K562 (cell line): ENCODE results near the gene SHC1. TPM values are rescaled to one million over a fixed set of nuclear protein-coding genes. Genes with fewer than 3 reads are reported as not detected.

Experiments
- BRD9 ChIP-seq: fragments of 450-650 bp; IDR thresholded peaks from 2 replicates; pipeline ENCODE4 v1.6.1; 2018; ENCODE audit warnings: low read depth; ENCODE audit not compliant: partially characterized antibody
- CHD2 ChIP-seq: IDR thresholded peaks from 2 replicates; pipeline ENCODE4 v1.6.1; 2011; ENCODE audit warnings: low read depth, low read length
- EGR1 ChIP-seq: fragments of 450-650 bp; conservative IDR thresholded peaks from 2 replicates; pipeline ENCODE4 v1.6.1; 2017; ENCODE audit warnings: mild to moderate bottlenecking
- ELF2 ChIP-seq: fragments of 250-450 bp; sonication (Bioruptor Pico); IDR thresholded peaks from 2 replicates; pipeline ENCODE4 v1.5.0; 2021; ENCODE audit warnings: mild to moderate bottlenecking
- HNRNPL ChIP-seq: fragments of 200-400 bp; formaldehyde crosslinking; IDR thresholded peaks from 2 replicates; pipeline ENCODE4 v1.6.1; 2017; ENCODE audit warnings: low read depth, mild to moderate bottlenecking, low read length
- KDM1A ChIP-seq, 2 experiments: fragments of 450-650 bp; IDR thresholded peaks; 2 replicates each; pipeline ENCODE4 v1.6.1; 2016; ENCODE audit warnings: mild to moderate bottlenecking in 2 of 2
- PRMT5 ChIP-seq: sonication (generic); formaldehyde crosslinking; IDR thresholded peaks from 2 replicates; pipeline ENCODE4 v1.5.0; 2020; ENCODE audit warnings: missing genetic modification reagents
- SAP30 ChIP-seq: fragments of 200-600 bp; sonication (generic); IDR thresholded peaks from 2 replicates; pipeline ENCODE4 v1.6.1; 2012; ENCODE audit warnings: borderline replicate concordance, low read depth, mild to moderate bottlenecking, moderate library complexity, low read length, control low read depth, inconsistent platforms; ENCODE audit not compliant: insufficient read depth, poor library complexity, severe bottlenecking
- TAF9B ChIP-seq: fragments of 450-650 bp; IDR thresholded peaks from 2 replicates; pipeline ENCODE4 v1.6.1; 2018; ENCODE audit warnings: mild to moderate bottlenecking; ENCODE audit not compliant: partially characterized antibody
- ZBTB5 ChIP-seq: fragments of 450-650 bp; IDR thresholded peaks from 2 replicates; pipeline ENCODE4 v1.6.1; 2017; ENCODE audit warnings: antibody characterized with exemption
- ZNF175 ChIP-seq: fragments of 200-800 bp; sonication (Bioruptor generic); IDR thresholded peaks from 2 replicates; pipeline ENCODE4 v1.6.1; 2016; ENCODE audit warnings: low read depth, mild to moderate bottlenecking, missing genetic modification characterization, missing compliant biosample characterization
- ZNF280A ChIP-seq: fragments of 450-650 bp; IDR thresholded peaks from 2 replicates; pipeline ENCODE4 v1.6.1; 2018; ENCODE audit warnings: mild to moderate bottlenecking, low read depth; ENCODE audit not compliant: partially characterized antibody
- ZSCAN29 ChIP-seq: fragments of 450-650 bp; IDR thresholded peaks from 2 replicates; pipeline ENCODE4 v1.6.1; 2017
- polyA plus RNA-seq, 8 experiments: library from polyadenylated mRNA; depleted of rRNA in 4 of 8; stranded (reverse) in 5 of 8; unstranded in 3 of 8; fragments of >200 nt; fragmentation: Nextera tagmentation in 2 of 8; fragmentation: Illumina TruSeq in 1 of 8; extraction: Ambion mirVana in 2 of 8; extraction: Trizol in 1 of 8; gene quantifications; 2 replicates each; pipeline versions ENCODE4 v1.2.1 to v1.2.3, GENCODE V29; 2011 to 2014; ENCODE audit warnings: inconsistent platforms in 1 of 8, missing spikeins in 1 of 8
- total RNA-seq, 7 experiments: library from RNA; depleted of rRNA in 6 of 7; stranded (reverse); fragments of >200 nt in 6 of 7; fragmentation: Illumina TruSeq in 2 of 7; extraction: Trizol in 2 of 7; gene quantifications; 2 replicates each; pipeline versions ENCODE4 v1.2.1 to v1.2.3, GENCODE V29; 2011 to 2021; ENCODE audit warnings: low replicate concordance in 1 of 7
- TF ChIP-seq, protein P1 (sequence below): fragments of 150-350 bp; IDR thresholded peaks from 2 replicates; pipeline ENCODE4 v1.6.1; 2014; ENCODE audit warnings: low read depth, mild to moderate bottlenecking, low read length, borderline replicate concordance
- TF ChIP-seq, protein P2 (sequence below): fragments of 250-450 bp; sonication (Bioruptor Pico); IDR thresholded peaks from 2 replicates; pipeline ENCODE4 v1.4.0; 2020; ENCODE audit warnings: mild to moderate bottlenecking, moderate library complexity
- TF ChIP-seq, protein P3 (sequence below): sonication (generic); formaldehyde crosslinking; IDR thresholded peaks from 2 replicates; pipeline ENCODE4 v1.8.0; 2022; ENCODE audit warnings: mild to moderate bottlenecking, missing genetic modification reagents

Gene SHC1
- total and polyA plus RNA-seq, 9 of the 15 experiments (the other 6 are each of a cell fraction or from before 2014, with no cell fraction given) = 4.1 to 113 (median 51.9) TPM

DNA sequence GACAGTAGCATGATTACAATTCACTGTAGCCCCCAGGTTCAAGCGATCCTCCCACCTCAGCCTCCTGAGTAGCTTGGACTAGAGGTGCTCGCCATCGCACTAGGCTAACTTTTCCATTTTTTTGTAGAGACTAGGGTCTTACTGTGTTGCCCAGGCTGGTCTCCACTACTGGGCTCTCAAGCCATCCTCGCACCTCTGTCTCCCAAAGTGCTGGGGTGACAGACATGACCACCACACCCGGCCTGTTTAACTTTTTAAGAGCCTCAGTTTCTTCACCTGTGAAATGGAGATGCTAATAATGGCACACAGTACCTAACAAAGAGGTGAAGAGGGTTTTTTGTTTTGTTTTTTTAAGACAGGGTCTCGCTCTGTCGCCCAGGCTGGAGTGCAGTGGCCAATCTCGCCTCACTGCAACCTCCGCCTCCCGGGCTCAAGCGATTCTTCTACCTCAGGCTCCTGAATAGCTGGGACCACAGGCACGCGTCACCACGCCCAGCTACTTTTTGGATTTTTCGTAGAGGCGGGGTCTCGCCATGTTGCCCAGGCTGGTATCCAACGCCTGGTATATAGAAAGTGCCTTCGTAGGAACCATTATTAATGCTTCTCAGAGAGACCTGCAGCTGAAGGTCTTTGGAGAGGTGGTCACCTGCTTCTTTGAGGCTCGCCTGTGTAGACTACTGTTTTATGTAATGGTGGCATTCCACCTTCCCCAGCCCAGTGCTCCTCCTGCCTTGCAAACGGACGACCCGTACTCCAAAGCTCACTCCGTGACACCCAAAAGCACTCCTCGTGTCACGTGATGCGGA lies 34.6 kb downstream of the SHC1 start (continued):
- TF ChIP-seq HNRNPL = no peak
- TF ChIP-seq, protein P1, sequence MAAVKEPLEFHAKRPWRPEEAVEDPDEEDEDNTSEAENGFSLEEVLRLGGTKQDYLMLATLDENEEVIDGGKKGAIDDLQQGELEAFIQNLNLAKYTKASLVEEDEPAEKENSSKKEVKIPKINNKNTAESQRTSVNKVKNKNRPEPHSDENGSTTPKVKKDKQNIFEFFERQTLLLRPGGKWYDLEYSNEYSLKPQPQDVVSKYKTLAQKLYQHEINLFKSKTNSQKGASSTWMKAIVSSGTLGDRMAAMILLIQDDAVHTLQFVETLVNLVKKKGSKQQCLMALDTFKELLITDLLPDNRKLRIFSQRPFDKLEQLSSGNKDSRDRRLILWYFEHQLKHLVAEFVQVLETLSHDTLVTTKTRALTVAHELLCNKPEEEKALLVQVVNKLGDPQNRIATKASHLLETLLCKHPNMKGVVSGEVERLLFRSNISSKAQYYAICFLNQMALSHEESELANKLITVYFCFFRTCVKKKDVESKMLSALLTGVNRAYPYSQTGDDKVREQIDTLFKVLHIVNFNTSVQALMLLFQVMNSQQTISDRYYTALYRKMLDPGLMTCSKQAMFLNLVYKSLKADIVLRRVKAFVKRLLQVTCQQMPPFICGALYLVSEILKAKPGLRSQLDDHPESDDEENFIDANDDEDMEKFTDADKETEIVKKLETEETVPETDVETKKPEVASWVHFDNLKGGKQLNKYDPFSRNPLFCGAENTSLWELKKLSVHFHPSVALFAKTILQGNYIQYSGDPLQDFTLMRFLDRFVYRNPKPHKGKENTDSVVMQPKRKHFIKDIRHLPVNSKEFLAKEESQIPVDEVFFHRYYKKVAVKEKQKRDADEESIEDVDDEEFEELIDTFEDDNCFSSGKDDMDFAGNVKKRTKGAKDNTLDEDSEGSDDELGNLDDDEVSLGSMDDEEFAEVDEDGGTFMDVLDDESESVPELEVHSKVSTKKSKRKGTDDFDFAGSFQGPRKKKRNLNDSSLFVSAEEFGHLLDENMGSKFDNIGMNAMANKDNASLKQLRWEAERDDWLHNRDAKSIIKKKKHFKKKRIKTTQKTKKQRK = no peak
- TF ChIP-seq KDM1A (IDR thresholded peaks at IDR 0.05) = peak in 1 of 2 experiments; percentile 15; a peak in 1 of 4 replicates
- peak; percentile 87 for TF ChIP-seq ZSCAN29
- no peak for TF ChIP-seq EGR1
- TF ChIP-seq ZNF175 (CRISPR knock-in tag) = no peak
- no peak for TF ChIP-seq PRMT5 (CRISPR knock-in tag)
- no peak for TF ChIP-seq SAP30
- TF ChIP-seq, protein P2, sequence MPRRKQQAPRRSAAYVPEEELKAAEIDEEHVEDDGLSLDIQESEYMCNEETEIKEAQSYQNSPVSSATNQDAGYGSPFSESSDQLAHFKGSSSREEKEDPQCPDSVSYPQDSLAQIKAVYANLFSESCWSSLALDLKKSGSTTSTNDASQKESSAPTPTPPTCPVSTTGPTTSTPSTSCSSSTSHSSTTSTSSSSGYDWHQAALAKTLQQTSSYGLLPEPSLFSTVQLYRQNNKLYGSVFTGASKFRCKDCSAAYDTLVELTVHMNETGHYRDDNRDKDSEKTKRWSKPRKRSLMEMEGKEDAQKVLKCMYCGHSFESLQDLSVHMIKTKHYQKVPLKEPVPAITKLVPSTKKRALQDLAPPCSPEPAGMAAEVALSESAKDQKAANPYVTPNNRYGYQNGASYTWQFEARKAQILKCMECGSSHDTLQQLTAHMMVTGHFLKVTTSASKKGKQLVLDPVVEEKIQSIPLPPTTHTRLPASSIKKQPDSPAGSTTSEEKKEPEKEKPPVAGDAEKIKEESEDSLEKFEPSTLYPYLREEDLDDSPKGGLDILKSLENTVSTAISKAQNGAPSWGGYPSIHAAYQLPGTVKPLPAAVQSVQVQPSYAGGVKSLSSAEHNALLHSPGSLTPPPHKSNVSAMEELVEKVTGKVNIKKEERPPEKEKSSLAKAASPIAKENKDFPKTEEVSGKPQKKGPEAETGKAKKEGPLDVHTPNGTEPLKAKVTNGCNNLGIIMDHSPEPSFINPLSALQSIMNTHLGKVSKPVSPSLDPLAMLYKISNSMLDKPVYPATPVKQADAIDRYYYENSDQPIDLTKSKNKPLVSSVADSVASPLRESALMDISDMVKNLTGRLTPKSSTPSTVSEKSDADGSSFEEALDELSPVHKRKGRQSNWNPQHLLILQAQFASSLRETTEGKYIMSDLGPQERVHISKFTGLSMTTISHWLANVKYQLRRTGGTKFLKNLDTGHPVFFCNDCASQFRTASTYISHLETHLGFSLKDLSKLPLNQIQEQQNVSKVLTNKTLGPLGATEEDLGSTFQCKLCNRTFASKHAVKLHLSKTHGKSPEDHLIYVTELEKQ = no peak
- no peak for TF ChIP-seq TAF9B
- TF ChIP-seq, protein P3, sequence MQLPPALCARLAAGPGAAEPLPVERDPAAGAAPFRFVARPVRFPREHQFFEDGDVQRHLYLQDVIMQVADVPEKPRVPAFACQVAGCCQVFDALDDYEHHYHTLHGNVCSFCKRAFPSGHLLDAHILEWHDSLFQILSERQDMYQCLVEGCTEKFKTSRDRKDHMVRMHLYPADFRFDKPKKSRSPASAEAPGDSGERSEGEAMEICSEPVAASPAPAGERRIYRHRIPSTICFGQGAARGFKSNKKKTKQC (CRISPR knock-in tag) = no peak
- TF ChIP-seq CHD2 = no peak
- TF ChIP-seq ZNF280A = no peak
- TF ChIP-seq BRD9 = peak; percentile 39
- TF ChIP-seq ZBTB5 = no peak
- TF ChIP-seq ELF2 (CRISPR knock-in tag) = no peak
